ENCODE measurements around the gene SRRT. TPM values are rescaled to one million over a fixed set of nuclear protein-coding genes. Genes with fewer than 3 reads are reported as not detected.

The SRRT gene
- total and polyA plus RNA-seq, 2 donors (not counting 3 experiments of a cell fraction or from before 2014, with no cell fraction given): 58.6 to 199 TPM

- intact Hi-C loops (cut with micrococcal nuclease): loop anchor here (1.0 kb wide), 2 partner anchors 23 to 63 kb away; partner anchors contain the start of gene UFSP1
- H4K20me1 ChIP-seq (replicated peaks; ENCODE audit: control insufficient read depth, extremely low read depth, insufficient read depth, low read length): no peaks in the 10 kb centered on the region
Measured at GRCh38 chr7:100826514-100827329, 48.2 kb upstream of the SRRT start.

More at GRCh38 chr7:100826514-100827329, 48.2 kb upstream of the SRRT start:
- Histone ChIP-seq H3K9me1 (replicated peaks; ENCODE audit: control insufficient read depth, extremely low read depth, insufficient read depth, low read length) (no peaks in the 10 kb centered on the region), H3K4me1 (ENCODE audit: control insufficient read depth, extremely low read depth, insufficient read depth, low read length) (peaks cover 23% of the 10 kb centered on the region), H2AFZ (ENCODE audit: low read depth, low read length) (no peak overlapping the region), H3K27ac (ENCODE audit: insufficient read depth, low read depth, low read length) (peak overlapping the region; percentile 25), H3K36me3 (ENCODE audit: control insufficient read depth in 2 of 2, extremely low read depth in 1 of 2, insufficient read depth in 2 of 2, low read length in 2 of 2) (peaks cover 13 to 22% of the 10 kb centered on the region in 2 experiments), H3K9ac (replicated peaks; ENCODE audit: extremely low read depth, insufficient read depth, low read length) (peak overlapping the region; percentile 76), H3K9me3 (replicated peaks; ENCODE audit: control insufficient read depth, insufficient read depth, low read length) (no peaks in the 10 kb centered on the region), H3K4me2 (ENCODE audit: insufficient read depth, low read length) (peak overlapping the region; percentile 89), H3K27me3 (ENCODE audit: control insufficient read depth in 2 of 2, insufficient read depth in 2 of 2, low read length in 2 of 2) (no peaks in the 10 kb centered on the region), H3K4me3 (replicated peaks in 1 of 3; ENCODE audit: insufficient read depth in 1 of 3, low read depth in 1 of 3, low read length in 3 of 3) (peak overlapping the region; percentile 88 to 92 (median 90)), H3K79me2 (ENCODE audit: control insufficient read depth, insufficient read depth, low read length) (peaks cover 54% of the 10 kb centered on the region)
- no peak for FAIRE-seq
- BruUV-seq (replicated peaks): TSS peak; percentile 41
- CTCF ChIA-PET: interaction anchor here (0.6 to 5.8 kb wide), 10 partner anchors 10 to 121 kb away, joined by 3 to 130 read pairs (median 6); partner anchors contain the start of genes POP7, SLC12A9 and UFSP1
- TF ChIP-seq GATA2 (IDR thresholded peaks at IDR 0.05; ENCODE audit: insufficient read depth, insufficient read length, low read depth, low read length): no peak
- TF ChIP-seq FOS (IDR thresholded peaks at IDR 0.05; ENCODE audit: borderline replicate concordance, insufficient read depth, low read length): no peak
- no peak for TF ChIP-seq CTCF (IDR thresholded peaks at IDR 0.05; ENCODE audit: extremely low read depth in 1 of 2, insufficient read depth in 1 of 2, low read depth in 1 of 2, low read length in 2 of 2)
- TF ChIP-seq MAX (IDR thresholded peaks at IDR 0.05; ENCODE audit: insufficient read depth, insufficient read length): no peak
- TF ChIP-seq POLR2A (IDR thresholded peaks at IDR 0.05; ENCODE audit: low read depth, low read length): no peak
- no peak for TF ChIP-seq JUN (IDR thresholded peaks at IDR 0.05; ENCODE audit: borderline replicate concordance, insufficient read depth, insufficient read length, low read depth)
- no peak for TF ChIP-seq EZH2 (IDR thresholded peaks at IDR 0.05; ENCODE audit: borderline replicate concordance, low read depth, low read length, severe bottlenecking)
- no peak for TF ChIP-seq POLR2AphosphoS5 (IDR thresholded peaks at IDR 0.05; ENCODE audit: insufficient read depth, low read depth, low read length)
- TF ChIP-seq MYC (IDR thresholded peaks at IDR 0.05; ENCODE audit: low read depth, low read length): no peak
- POLR2A ChIA-PET: interaction anchor here (0.5 to 2.1 kb wide), 5 partner anchors 9 to 389 kb away, joined by 3 to 10 read pairs (median 8); partner anchors contain the start of genes POP7, SLC12A9 and SRRT
- dilution Hi-C loops (cut with MboI; ENCODE audit: extremely low pct_ligation_motif_present, low sequenced_read_pairs): loop anchor here (25.0 kb wide), 1 partner anchor 114 kb away; the partner anchor contains the start of genes EPO and POP7
- DNase-seq (ENCODE audit: low read depth, low spot score): peak; percentile 24
